Occipital lobe (tissue), 2 donors: ENCODE results near the gene TMEM121B. TPM values are rescaled to one million over a fixed set of nuclear protein-coding genes. Genes with fewer than 3 reads are reported as not detected.

Experiments used
- DNase-seq: peaks from one replicate; lab custom pipeline; 2025; lab: John Stamatoyannopoulos, UW
- total RNA-seq: library from RNA; depleted of rRNA; stranded (reverse); fragments of >200 nt; gene quantifications from one replicate; pipeline ENCODE4 v1.2.3, GENCODE V29; 2014

The TMEM121B gene
- total RNA-seq, 1 donor from 2014 or later: 10.0 TPM

- DNase-seq: no peak
Measured at GRCh38 chr22:17110791-17111550, 10.2 kb downstream of the TMEM121B start.

GRCh38 chr22:17109976-17110375 is 11.2 kb downstream of the TMEM121B start:
- no peak for DNase-seq

GRCh38 chr22:17109113-17109865 is 11.9 kb downstream of the TMEM121B start:
- no peak for DNase-seq

GRCh38 chr22:17108256-17109112 is 12.7 kb downstream of the TMEM121B start:
- no peak for DNase-seq

- DNase-seq: no peak
Measured at GRCh38 chr22:17107547-17107810, 13.7 kb downstream of the TMEM121B start.

GRCh38 chr22:17106785-17107546 is 14.2 kb downstream of the TMEM121B start:
- DNase-seq: no peak

GRCh38 chr22:17106161-17106784 is 14.9 kb downstream of the TMEM121B start:
- DNase-seq: no peak

GRCh38 chr22:17105143-17106129 is 15.7 kb downstream of the TMEM121B start:
- DNase-seq: no peak

GRCh38 chr22:17104336-17104935 is 16.7 kb downstream of the TMEM121B start:
- no peak for DNase-seq

GRCh38 chr22:17103351-17103750 is 17.8 kb downstream of the TMEM121B start:
- no peak for DNase-seq

GRCh38 chr22:17102297-17102667 is 18.9 kb downstream of the TMEM121B start:
- DNase-seq: no peak

GRCh38 chr22:17101475-17102296 is 19.5 kb downstream of the TMEM121B start:
- DNase-seq: peak; percentile 57

GRCh38 chr22:17100621-17101020 is 20.5 kb downstream of the TMEM121B start:
- DNase-seq: no peak

- no peak for DNase-seq
Measured at GRCh38 chr22:17098379-17098819, 22.8 kb downstream of the TMEM121B start.

GRCh38 chr22:17097701-17098100 is 23.5 kb downstream of the TMEM121B start:
- no peak for DNase-seq

GRCh38 chr22:17097062-17097461 is 24.1 kb downstream of the TMEM121B start:
- DNase-seq: no peak

- no peak for DNase-seq
Measured at GRCh38 chr22:17096071-17096470, 25.1 kb downstream of the TMEM121B start.

GRCh38 chr22:17095538-17095937 is 25.6 kb downstream of the TMEM121B start:
- DNase-seq: no peak
